DMS 273 treated with DMSO at 0.1 percent for 48 hours (cell line): ENCODE results near the gene SPTBN1.
A peak's percentile ranks its signal among the peaks of the same experiment; 100 is the strongest.

Experiments used
- DNase-seq: peaks from one replicate; lab custom pipeline; 2025; lab: John Stamatoyannopoulos, UW

SPTBN1 gene

GRCh38 chr2:54455563-54456361, at the start of gene SPTBN1:
Gene SPTBN1 (plus strand): TSS chr2:54456327. CDS start chr2:54526419, 70,092 bp downstream.
- DNase-seq, result peak; percentile 58

DNA sequence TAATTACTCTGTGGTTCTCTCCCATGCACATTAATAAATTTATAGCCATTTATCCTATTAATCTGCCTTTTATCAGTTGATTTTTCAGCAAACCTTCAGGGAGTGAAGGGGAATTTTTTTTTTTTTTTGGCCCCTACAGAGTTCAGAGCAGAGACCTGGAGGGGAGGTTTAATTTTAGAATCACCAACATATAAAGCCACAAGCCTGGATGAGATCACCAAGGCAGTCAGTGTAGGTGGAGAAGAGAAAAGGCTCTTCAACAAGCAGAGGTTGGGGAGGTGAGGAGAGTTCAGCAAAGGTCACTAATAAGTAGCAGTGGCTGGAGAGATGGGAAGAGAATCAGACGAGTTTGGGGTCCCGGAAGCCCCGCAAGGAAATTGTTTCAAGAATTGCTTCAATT, 48.4 kb upstream of the SPTBN1 start:
- no peak for DNase-seq

- no peak for DNase-seq
These were observed 47.8 kb upstream of the SPTBN1 start for GRCh38 chr2:54408288-54408687.

- DNase-seq, result no peak
These were observed 46.4 kb upstream of the SPTBN1 start for GRCh38 chr2:54409752-54410151.

DNA sequence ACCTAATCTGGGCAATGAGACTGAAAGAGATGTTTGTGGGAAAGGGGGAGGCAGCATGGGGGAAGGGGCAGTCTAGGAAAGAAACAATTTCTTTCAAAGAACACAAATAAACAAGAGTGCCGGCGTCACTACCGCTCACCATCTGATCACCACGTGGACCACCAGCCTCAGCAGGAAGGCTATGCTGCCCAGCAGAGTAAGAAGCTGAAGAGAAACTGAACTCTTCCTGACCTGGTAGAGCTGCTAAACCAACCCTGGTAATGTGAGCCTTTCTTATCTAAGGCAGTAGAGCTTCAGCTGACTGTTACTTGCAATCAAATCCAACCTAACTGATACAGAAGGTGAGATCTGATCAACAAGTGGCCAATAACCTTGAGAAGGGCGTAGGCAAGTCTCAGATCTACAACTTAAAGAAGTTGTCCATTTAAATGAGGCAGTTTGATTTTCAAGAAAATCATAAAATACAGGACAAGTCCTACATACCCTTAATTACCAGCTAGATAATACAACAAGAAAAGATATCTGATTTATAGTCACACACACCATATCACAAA, 44.2 kb upstream of the SPTBN1 start:
- DNase-seq, result no peak

DNA sequence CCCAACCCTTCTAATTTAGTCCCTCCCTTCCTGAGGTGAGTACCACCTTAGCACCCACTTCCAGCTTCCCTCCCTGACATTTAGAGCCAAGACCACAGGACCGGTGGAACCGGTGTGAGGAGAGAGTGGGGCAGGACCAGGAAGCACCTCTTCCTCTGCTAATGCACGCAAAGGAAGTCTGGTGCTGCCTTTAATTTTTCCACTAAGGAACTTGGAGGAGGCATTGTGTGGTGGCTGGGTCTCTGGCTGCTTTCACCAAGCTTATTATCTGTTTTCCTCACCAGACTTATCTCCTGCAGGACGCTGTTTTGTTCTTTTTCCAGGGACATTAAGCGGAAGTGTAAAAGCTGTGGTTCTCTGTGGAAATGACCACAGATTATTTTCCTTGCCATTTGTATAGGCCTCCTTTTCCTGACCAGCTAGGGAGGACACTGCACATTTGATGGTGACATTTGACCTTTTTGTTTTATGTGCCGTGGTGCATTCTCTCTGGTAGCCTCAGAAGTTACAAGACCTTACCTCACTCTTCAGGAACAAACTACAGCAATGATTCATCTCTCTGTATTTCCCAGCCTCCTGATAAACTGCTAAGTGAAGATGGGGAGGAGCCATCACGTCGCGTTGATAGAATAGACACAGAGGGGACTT, 39.8 kb upstream of the SPTBN1 start:
- DNase-seq, result no peak

DNA sequence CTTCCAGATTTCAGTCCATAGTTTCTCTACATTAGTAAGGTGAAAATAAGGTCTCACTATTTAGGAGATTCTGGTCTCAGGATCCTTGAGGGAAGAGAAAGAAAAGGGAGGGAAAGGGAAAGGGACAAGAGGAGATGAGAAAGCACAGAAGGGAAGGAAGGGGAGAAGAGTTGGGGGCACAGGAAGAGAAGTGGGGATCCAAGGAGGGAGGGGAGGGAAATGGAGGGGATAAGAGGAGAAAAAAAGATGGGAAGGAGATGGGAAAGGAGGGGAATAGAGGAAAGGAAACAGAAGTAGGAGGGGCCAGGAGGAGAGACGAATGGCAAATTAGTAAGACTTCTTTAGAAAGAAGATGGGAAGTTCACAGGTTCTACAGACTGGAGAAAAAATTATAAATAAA, 39.2 kb upstream of the SPTBN1 start:
- no peak for DNase-seq

DNA sequence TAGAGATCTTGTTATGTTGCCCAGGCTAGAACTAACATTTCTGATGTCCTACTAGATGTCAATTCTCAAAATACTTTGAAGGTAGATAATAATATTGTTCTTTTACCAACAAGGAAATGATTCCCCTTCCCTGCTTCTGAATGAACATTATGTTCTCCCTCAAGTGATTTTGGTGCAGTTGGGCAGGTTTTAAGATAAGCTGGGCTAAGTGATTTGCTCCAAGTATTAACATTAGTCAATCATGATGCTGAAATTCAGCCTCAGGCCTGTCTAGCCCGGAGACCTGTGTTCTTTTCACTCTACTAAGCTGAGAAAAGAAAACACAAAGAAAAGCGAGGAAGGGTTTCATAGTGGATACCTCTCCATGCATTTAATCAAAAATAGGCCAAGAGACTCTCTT, 38.5 kb upstream of the SPTBN1 start:
- no peak for DNase-seq

GRCh38 chr2:54419388-54419787, 36.7 kb upstream of the SPTBN1 start:
- DNase-seq, result no peak

- DNase-seq, result no peak
These were observed 36.1 kb upstream of the SPTBN1 start for GRCh38 chr2:54419855-54420523.

GRCh38 chr2:54420524-54421172, 35.5 kb upstream of the SPTBN1 start:
- no peak for DNase-seq

DNA sequence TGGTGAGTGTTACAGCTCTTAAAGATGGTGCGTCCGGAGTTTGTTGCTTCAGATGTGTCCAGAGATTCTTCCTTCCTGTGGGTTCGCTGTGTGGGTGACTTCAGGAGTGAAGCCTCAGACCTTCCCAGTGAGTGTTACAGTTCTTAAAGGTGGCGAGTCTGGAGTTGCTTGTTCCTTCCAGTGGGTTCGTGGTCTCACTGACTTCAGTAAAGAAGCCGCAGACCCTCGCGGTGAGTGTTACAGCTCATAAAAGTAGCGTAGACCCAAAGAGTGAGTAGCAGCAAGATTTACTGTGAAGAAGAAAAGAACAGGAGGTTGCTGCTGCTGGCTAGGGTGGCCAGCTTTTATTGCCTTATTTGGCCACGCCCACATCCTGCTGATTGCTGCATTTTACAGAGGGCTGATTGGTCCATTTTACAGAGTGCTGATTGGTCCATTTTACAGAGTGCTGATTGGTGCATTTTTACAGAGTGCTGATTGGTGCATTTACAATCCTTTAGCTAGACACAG, 34.0 kb upstream of the SPTBN1 start:
- DNase-seq, result no peak

DNA sequence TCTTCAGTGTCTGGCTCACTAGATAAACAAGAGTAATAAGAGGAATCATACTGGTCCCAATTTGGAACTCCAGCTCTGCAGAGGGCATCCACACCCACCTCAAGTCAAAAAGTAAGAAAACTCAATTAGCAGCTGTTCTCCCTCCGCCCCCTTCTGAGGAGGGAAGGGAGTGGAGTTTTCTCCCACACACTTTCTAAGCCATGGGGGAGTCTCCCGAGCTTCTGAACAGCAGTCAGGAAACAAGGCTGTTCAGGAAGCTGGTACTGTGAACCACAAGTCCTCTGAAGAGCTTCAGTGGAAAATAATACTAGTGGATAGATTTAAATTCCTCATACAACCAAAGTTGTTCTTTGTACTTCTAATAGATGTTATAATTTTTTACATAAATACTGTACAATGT, 32.9 kb upstream of the SPTBN1 start:
- DNase-seq, result no peak

- no peak for DNase-seq
These were observed 31.5 kb upstream of the SPTBN1 start for GRCh38 chr2:54424555-54425163.

GRCh38 chr2:54428108-54428831, 27.9 kb upstream of the SPTBN1 start:
- no peak for DNase-seq

- no peak for DNase-seq
These were observed 27.1 kb upstream of the SPTBN1 start for GRCh38 chr2:54429054-54429453.

GRCh38 chr2:54429811-54430551, 26.1 kb upstream of the SPTBN1 start:
- DNase-seq, result no peak

DNA sequence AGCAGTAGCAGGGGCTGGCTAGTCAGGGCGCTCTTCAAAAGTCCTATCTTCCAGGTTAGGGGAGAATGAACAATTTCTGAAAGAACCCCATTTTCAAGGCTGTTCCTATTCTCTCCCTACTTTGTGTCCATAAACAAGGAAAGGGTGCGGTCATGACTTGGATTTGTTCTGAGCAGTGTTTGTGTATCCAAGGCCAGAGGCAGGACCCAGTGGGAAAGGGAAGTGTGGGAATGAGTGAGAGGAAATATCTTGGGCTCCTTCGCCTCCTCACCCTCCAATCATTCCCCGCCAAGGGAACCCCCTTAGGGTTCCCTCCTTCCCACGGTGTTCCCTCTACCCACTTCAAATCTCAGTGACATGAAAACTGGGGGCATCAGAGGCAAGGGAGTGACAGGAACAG, 25.5 kb upstream of the SPTBN1 start:
- no peak for DNase-seq

DNA sequence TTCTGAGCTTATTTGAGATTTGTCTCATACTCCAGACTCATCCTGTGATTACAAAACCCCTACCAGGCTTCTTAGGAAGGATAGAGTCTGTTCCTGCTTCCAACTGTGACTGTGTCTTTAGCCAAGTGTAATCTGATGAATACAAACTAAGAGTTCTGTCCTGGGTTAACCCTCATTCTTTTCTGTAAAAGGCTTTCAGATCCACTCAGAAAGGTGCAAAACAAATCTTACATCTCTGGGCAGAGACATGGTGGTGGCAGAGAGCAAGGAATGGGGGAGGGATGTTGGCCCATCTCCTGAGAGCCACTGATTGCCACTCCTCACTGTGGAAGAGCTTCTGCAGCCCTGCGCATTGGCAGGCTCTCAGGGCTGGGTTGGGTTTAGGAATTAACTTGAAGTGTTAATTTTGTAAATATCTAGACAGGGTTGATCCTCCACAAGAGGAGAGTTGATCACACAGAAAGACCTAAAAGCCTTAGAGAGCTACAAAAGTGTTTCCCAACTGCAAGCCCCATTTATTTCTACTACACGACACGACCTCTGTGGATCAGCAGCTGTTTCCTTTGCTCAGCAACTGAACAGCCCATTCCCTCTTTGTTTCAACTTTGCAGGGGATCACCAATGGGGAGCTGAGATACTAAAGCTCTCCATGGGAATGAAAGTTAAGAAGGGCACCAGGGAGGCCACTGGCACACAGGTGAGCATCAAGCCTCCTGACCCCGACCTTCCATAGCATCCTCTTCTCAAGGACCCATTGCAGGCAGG, 23.7 kb upstream of the SPTBN1 start:
- DNase-seq, result no peak
